Left lung (tissue), 10 donors: ENCODE measurements around the gene WARS2. TPM values are rescaled to one million over a fixed set of nuclear protein-coding genes. Genes with fewer than 3 reads are reported as not detected.

Source experiments
- ATAC-seq: fragments of 200-7000 bp; cut with Tn5 transposase; one replicate; pipeline ENCODE4 v1.9.1; 2020; ENCODE audit warnings: moderate library complexity
- DNase-seq, 4 donors: peaks; one replicate each; pipeline ENCODE4 v3.0.0-alpha.2; 2013 to 2020
- H3K27ac ChIP-seq, 2 donors: fragments of 200-600 bp; sonication (generic) in 1 of 2; one replicate each; pipeline versions ENCODE4 v1.5.0 to v1.8.0; 2020 to 2021
- H3K27me3 ChIP-seq, 2 donors: fragments of 200-600 bp; sonication (generic) in 1 of 2; one replicate each; pipeline versions ENCODE4 v1.5.0 to v1.8.0; 2020 to 2021
- H3K36me3 ChIP-seq, 2 donors: fragments of 200-600 bp; sonication (generic) in 1 of 2; one replicate each; pipeline versions ENCODE4 v1.5.0 to v1.8.0; 2020 to 2021
- H3K4me1 ChIP-seq, 2 donors: fragments of 200-600 bp; one replicate each; pipeline ENCODE4 v1.8.0; 2021
- H3K4me3 ChIP-seq, 2 donors: fragments of 200-600 bp; sonication (generic) in 1 of 2; one replicate each; pipeline versions ENCODE4 v1.5.0 to v1.8.0; 2020 to 2021; ENCODE audit warnings: mild to moderate bottlenecking in 1 of 2
- H3K9me3 ChIP-seq, 2 donors: fragments of 200-600 bp; sonication (generic) in 1 of 2; one replicate each; pipeline versions ENCODE4 v1.5.0 to v1.8.0; 2020 to 2021
- CTCF ChIP-seq, 2 donors: fragments of 200-600 bp; sonication (generic) in 1 of 2; IDR thresholded peaks; one replicate each; pipeline versions ENCODE4 v1.5.0 to v1.8.0; 2021; ENCODE audit warnings: antibody characterized with exemption in 2 of 2
- intact Hi-C, 2 donors: fragments of 100-400 bp; cut with DNase I; formaldehyde crosslinking; loops; one replicate each; pipeline versions ENCODE4 v1.11.2 to v1.14.2; 2022
- polyA plus RNA-seq, 6 donors: library from polyadenylated mRNA; unstranded; fragments of 120-200 nt; gene quantifications; one replicate each; pipeline ENCODE4 v1.2.1, GENCODE V29; 2013; ENCODE audit not compliant: insufficient read length in 6 of 6
- total RNA-seq, 2 donors: library from RNA; stranded (reverse); fragmentation: NEBNext Ultra II Directional; extraction: Animal tissue kit (Norgen Biotek cat#: 25700); gene quantifications; one replicate each; pipeline ENCODE4 v1.2.1, GENCODE V29; 2021
- donor health status: DM: no; HTN: yes; CAD: no.
- donor health status: DM: no; HTN: no; CAD: no.

Gene WARS2
- total and polyA plus RNA-seq, 8 donors, result 12.7 to 26.0 (median 19.6) TPM

- H3K27me3 ChIP-seq, result peaks cover 91 to 100% of the 10 kb centered on the region in 2 donors
- no peak for DNase-seq
- no peak for ATAC-seq
- no peak overlapping the region for H3K27ac ChIP-seq
- no peaks in the 10 kb centered on the region for H3K36me3 ChIP-seq
- TF ChIP-seq CTCF (IDR thresholded peaks at IDR 0.05), result no peak
- no peaks in the 10 kb centered on the region for H3K9me3 ChIP-seq
- H3K4me3 ChIP-seq, result no peak overlapping the region
- intact Hi-C loops, result no loop called here
- peaks cover 17 to 40% of the 10 kb centered on the region in 2 donors for H3K4me1 ChIP-seq
These were observed 136.9 kb downstream of the WARS2 start for GRCh38 chr1:119003413-119004128.

GRCh38 chr1:119002028-119002686 is 138.3 kb downstream of the WARS2 start:
- no peak for DNase-seq
- Histone ChIP-seq H3K27me3 (peaks cover 91 to 100% of the 10 kb centered on the region in 2 donors), H3K9me3 (no peaks in the 10 kb centered on the region), H3K27ac (no peak overlapping the region), H3K36me3 (no peaks in the 10 kb centered on the region), H3K4me3 (no peak overlapping the region), H3K4me1 (peaks cover 12 to 26% of the 10 kb centered on the region in 2 donors)
- ATAC-seq, result peak; percentile 72
- no peak for TF ChIP-seq CTCF (IDR thresholded peaks at IDR 0.05)
- intact Hi-C loops, result no loop called here

- peak; percentile 46 for ATAC-seq
- Histone ChIP-seq H3K4me1 (peaks cover 12 to 21% of the 10 kb centered on the region in 2 donors), H3K4me3 (peak overlapping the region in 1 of 2 donors; percentile 11), H3K36me3 (no peaks in the 10 kb centered on the region), H3K27me3 (peaks cover 91 to 100% of the 10 kb centered on the region in 2 donors), H3K27ac (no peak overlapping the region), H3K9me3 (no peaks in the 10 kb centered on the region)
- intact Hi-C loops, result no loop called here
- DNase-seq, result no peak
- TF ChIP-seq CTCF (IDR thresholded peaks at IDR 0.05), result no peak
These were observed 139.0 kb downstream of the WARS2 start for GRCh38 chr1:119001181-119002027.

- no peak for ATAC-seq
These were observed 139.9 kb downstream of the WARS2 start for GRCh38 chr1:119000371-119001180.

More at GRCh38 chr1:119000371-119001180, 139.9 kb downstream of the WARS2 start:
- no peak for DNase-seq
- Histone ChIP-seq H3K36me3 (no peaks in the 10 kb centered on the region), H3K27me3 (peaks cover 91 to 100% of the 10 kb centered on the region in 2 donors), H3K4me3 (peak overlapping the region in 1 of 2 donors; percentile 11), H3K9me3 (no peaks in the 10 kb centered on the region), H3K4me1 (peaks cover 12 to 21% of the 10 kb centered on the region in 2 donors), H3K27ac (no peak overlapping the region)
- TF ChIP-seq CTCF (IDR thresholded peaks at IDR 0.05), result no peak
- intact Hi-C loops, result no loop called here
